ENCODE data around the gene TWIST2.

The TWIST2 gene

GRCh38 chr2:238905224-238905623 lies 57.3 kb downstream of the TWIST2 start:
- H3K36me3 Mint-ChIP-seq: no peaks in the 10 kb centered on the region
- H3K4me3 Mint-ChIP-seq: no peak overlapping the region
- no peaks in the 10 kb centered on the region for H3K27me3 Mint-ChIP-seq
- peaks cover 4% of the 10 kb centered on the region for H3K9me3 Mint-ChIP-seq
- no peaks in the 10 kb centered on the region for H3K4me1 Mint-ChIP-seq
- no peak for ATAC-seq
- no peak overlapping the region for H3K27ac Mint-ChIP-seq

GRCh38 chr2:238905644-238906043 lies 57.8 kb downstream of the TWIST2 start:
- Mint-ChIP-seq H3K4me3 (no peak overlapping the region), H3K36me3 (no peaks in the 10 kb centered on the region), H3K27ac (no peak overlapping the region), H3K9me3 (peaks cover 4% of the 10 kb centered on the region), H3K4me1 (no peaks in the 10 kb centered on the region), H3K27me3 (no peaks in the 10 kb centered on the region)
- ATAC-seq: no peak

GRCh38 chr2:238906254-238906935 lies 58.5 kb downstream of the TWIST2 start:
- Mint-ChIP-seq H3K9me3 (peaks cover 4% of the 10 kb centered on the region), H3K4me3 (no peak overlapping the region), H3K27me3 (no peaks in the 10 kb centered on the region), H3K27ac (no peak overlapping the region), H3K4me1 (no peaks in the 10 kb centered on the region), H3K36me3 (no peaks in the 10 kb centered on the region)
- no peak for ATAC-seq

- Mint-ChIP-seq H3K27me3 (no peaks in the 10 kb centered on the region), H3K9me3 (peaks cover 6% of the 10 kb centered on the region), H3K4me1 (no peaks in the 10 kb centered on the region), H3K27ac (no peak overlapping the region), H3K4me3 (no peak overlapping the region), H3K36me3 (no peaks in the 10 kb centered on the region)
- ATAC-seq: no peak
Observed at GRCh38 chr2:238906936-238907716, 59.2 kb downstream of the TWIST2 start.

GRCh38 chr2:238907717-238908173 lies 59.9 kb downstream of the TWIST2 start:
- H3K4me1 Mint-ChIP-seq: no peaks in the 10 kb centered on the region
- peaks cover 6% of the 10 kb centered on the region for H3K9me3 Mint-ChIP-seq
- H3K4me3 Mint-ChIP-seq: no peak overlapping the region
- H3K27me3 Mint-ChIP-seq: no peaks in the 10 kb centered on the region
- no peaks in the 10 kb centered on the region for H3K36me3 Mint-ChIP-seq
- ATAC-seq: no peak
- no peak overlapping the region for H3K27ac Mint-ChIP-seq

- Mint-ChIP-seq H3K4me1 (no peaks in the 10 kb centered on the region), H3K4me3 (no peak overlapping the region), H3K27ac (no peak overlapping the region), H3K9me3 (peaks cover 6% of the 10 kb centered on the region), H3K27me3 (no peaks in the 10 kb centered on the region), H3K36me3 (no peaks in the 10 kb centered on the region)
- no peak for ATAC-seq
Observed at GRCh38 chr2:238908960-238909951, 61.4 kb downstream of the TWIST2 start.

DNA sequence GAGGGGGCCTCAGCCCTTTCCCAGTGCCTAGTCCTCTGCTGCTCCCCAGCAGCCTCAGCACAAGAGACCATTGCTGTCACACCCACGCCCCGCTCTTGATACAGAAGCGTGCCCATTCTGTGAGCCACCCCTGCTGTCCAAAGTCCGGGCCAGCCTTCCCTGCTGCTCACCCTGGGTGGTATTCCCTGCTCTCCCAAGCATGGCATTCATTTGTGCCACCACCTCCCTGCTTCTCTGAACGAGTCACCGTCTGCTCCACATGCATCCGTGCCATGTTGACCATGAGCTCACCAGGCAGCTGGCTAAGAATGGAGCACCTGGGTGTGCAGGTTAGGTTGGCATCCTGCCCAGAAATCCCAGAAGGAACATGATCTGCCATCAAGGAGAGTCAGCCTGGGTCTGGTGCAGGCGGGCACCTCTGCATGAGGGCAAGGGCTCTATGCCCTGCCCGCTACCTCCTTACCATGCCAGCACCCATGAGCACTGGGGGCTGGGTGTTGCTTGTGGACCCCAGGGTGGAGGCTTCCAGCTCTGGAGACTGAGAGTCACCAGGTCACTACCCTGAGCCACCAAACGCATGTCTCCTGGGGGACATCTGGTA lies 63.0 kb downstream of the TWIST2 start:
- no peaks in the 10 kb centered on the region for H3K36me3 Mint-ChIP-seq
- H3K4me3 Mint-ChIP-seq: no peak overlapping the region
- H3K27ac Mint-ChIP-seq: no peak overlapping the region
- H3K27me3 Mint-ChIP-seq: peaks cover 10% of the 10 kb centered on the region
- peaks cover 6% of the 10 kb centered on the region for H3K9me3 Mint-ChIP-seq
- ATAC-seq: no peak
- no peaks in the 10 kb centered on the region for H3K4me1 Mint-ChIP-seq

DNA sequence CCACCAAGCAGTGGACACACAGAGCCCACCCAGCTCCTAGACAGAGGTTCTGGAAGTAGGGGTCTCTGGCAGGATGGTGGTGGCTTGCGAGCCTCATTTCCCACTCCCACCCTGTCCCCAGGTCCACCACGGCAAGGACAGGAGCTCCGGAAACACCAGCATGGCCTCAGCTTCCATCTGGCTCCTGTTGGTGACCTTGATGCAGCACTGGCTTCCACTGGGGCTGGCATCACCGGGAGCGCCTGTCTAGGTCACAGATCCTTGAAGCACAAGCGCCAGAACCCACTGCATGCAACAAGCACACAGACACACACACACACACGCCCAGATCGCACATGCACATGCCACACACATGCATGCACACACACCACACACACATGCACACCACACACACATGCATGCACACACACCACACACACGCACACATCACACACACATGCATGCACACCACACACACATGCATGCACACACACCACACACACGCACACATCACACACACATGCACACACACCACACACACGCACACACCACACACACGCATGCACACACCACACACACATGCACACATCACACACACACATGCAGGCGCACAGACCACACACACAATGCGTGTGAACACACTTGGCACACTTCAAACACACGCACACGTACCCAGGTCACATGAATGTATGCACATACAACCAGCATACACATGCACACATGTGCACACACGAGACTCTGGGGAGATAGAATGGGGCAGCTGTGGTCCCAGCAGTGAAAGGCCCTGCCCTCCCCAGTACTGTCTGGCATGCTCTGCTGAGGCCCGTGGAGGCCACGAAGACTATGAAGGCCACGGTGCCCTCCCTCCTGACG lies 63.7 kb downstream of the TWIST2 start:
- H3K27ac Mint-ChIP-seq: no peak overlapping the region
- peaks cover 5% of the 10 kb centered on the region for H3K9me3 Mint-ChIP-seq
- no peaks in the 10 kb centered on the region for H3K36me3 Mint-ChIP-seq
- no peak overlapping the region for H3K4me3 Mint-ChIP-seq
- H3K27me3 Mint-ChIP-seq: peaks cover 18% of the 10 kb centered on the region
- ATAC-seq: no peak
- H3K4me1 Mint-ChIP-seq: no peaks in the 10 kb centered on the region

GRCh38 chr2:238912228-238912915 lies 64.5 kb downstream of the TWIST2 start:
- H3K27me3 Mint-ChIP-seq: peaks cover 21% of the 10 kb centered on the region
- no peak overlapping the region for H3K27ac Mint-ChIP-seq
- no peak for ATAC-seq
- no peaks in the 10 kb centered on the region for H3K36me3 Mint-ChIP-seq
- H3K4me1 Mint-ChIP-seq: no peaks in the 10 kb centered on the region
- no peak overlapping the region for H3K4me3 Mint-ChIP-seq
- H3K9me3 Mint-ChIP-seq: peaks cover 5% of the 10 kb centered on the region

DNA sequence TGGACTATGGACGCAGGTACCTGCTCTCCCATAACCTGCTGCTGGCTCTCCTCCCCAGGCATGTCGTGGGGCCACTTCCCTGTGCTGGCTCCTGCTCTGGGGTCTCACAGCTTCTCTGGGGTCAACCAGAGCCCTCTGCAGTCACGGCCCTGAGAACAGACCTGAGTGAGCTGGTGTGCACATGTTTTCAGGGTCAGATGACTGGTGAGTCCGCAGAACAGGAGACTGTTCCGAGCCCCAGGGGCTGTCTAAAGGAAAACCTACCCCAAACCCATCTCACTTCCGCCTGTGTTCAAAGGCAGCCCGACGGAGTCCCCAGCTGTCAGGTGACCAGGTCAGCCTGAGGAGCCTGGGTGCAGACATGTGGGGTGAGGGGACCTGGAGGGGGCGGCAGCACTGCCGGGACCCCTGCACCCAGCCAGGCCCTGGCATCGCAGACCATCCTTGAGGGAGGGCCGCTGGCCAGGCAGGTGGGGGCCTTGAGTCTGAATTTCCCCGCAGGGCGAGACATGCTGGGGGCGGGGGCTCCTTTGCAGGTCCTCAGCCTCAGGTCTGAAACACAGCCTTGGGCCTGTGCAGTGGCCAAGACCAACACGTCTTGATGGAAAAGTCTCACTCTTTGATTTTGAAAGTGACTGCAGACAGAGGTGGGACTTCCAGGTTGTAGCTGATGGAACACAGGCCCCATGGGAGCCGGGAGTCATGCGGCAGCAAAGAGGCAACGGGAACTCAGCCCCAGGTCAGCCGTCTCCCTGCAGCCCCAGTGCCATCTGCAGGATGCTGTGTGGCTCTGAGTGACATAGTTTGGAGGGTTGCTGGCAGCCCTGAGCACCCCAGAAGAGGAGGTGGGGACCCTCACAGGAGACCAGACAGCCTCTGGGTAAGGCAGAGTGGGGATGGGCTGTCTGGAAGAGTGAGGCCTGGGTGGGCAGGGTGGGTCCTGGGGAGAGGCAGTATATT lies 65.3 kb downstream of the TWIST2 start:
- Mint-ChIP-seq H3K4me3 (no peak overlapping the region), H3K27ac (no peak overlapping the region), H3K4me1 (no peaks in the 10 kb centered on the region), H3K36me3 (no peaks in the 10 kb centered on the region), H3K27me3 (peaks cover 21% of the 10 kb centered on the region), H3K9me3 (peaks cover 5% of the 10 kb centered on the region)
- ATAC-seq: no peak

DNA sequence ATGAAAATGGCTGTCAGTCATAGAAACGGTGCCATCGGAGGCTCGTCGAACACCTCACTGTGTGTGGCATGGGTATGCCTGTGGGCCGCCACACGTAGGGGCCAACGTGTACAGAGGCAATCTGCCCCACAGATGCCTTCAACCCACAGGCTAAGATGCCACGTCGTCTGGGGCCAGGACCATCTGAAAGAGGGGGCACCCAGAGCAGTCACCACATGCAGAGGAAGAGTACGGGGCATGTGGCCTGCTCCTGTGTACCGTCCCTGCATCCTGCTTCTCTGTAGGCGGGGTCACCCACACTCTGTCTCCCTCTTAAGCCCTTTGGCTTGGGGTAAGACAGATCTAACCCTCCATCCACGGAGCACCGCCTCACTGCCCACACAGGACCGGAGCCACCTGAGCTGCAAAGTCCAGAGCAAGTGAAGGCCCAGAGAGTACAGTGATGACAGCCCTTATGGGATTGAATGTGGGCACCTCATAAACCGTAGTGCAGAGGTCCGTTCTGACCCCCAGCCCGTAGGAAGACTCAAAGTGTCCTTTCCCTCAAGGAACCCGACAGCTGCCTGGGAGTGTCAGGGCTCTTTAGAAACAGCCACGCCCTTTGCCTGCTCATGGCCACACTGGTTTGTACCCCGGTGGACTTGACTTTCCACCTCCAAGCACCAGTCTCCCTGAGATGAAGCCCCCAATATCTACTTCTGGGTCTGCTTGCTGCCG lies 66.2 kb downstream of the TWIST2 start:
- Mint-ChIP-seq H3K4me1 (no peaks in the 10 kb centered on the region), H3K36me3 (no peaks in the 10 kb centered on the region), H3K27me3 (peaks cover 21% of the 10 kb centered on the region), H3K4me3 (no peak overlapping the region), H3K27ac (no peak overlapping the region), H3K9me3 (peaks cover 5% of the 10 kb centered on the region)
- ATAC-seq: no peak

DNA sequence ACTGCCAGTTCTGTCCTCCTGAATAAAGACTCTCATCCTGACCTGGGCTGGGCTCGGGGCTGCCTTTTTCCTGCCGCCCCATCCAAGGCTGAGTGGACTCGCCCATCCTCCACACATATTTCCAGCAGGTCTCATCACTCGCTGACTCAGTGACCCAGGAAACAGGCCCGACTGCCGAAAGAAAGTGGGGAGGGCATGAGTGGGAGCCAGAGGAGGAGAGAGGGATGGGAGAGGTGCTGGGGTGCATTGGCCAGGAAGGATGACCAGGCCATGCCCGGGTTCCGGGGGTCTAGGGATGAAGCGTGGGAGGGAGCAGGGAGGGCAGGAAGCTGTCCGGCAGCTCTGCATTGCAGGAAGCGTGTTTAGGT lies 66.7 kb downstream of the TWIST2 start:
- Mint-ChIP-seq H3K9me3 (peaks cover 5% of the 10 kb centered on the region), H3K4me3 (no peak overlapping the region), H3K4me1 (no peaks in the 10 kb centered on the region), H3K27me3 (peaks cover 21% of the 10 kb centered on the region), H3K36me3 (no peaks in the 10 kb centered on the region), H3K27ac (no peak overlapping the region)
- ATAC-seq: no peak

All from stimulated activated memory B cell treated with anti-CD40 and anti-IgM and Interleukin-4, amounts not matched to agents 10 μg/mL and 1 μg/mL and 100 μg/mL, for 72 hours (primary cell).